ENCODE data around the gene SLC17A1. TPM values are rescaled to one million over a fixed set of nuclear protein-coding genes. Genes with fewer than 3 reads are reported as not detected.

The SLC17A1 gene, protein sequence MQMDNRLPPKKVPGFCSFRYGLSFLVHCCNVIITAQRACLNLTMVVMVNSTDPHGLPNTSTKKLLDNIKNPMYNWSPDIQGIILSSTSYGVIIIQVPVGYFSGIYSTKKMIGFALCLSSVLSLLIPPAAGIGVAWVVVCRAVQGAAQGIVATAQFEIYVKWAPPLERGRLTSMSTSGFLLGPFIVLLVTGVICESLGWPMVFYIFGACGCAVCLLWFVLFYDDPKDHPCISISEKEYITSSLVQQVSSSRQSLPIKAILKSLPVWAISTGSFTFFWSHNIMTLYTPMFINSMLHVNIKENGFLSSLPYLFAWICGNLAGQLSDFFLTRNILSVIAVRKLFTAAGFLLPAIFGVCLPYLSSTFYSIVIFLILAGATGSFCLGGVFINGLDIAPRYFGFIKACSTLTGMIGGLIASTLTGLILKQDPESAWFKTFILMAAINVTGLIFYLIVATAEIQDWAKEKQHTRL
- not detected in 2 replicates for polyA plus RNA-seq (2014; cell fraction: cytosol; rRNA removed)
- not detected in 2 replicates for polyA plus RNA-seq (2014; cell fraction: nucleus; rRNA removed)

DNA sequence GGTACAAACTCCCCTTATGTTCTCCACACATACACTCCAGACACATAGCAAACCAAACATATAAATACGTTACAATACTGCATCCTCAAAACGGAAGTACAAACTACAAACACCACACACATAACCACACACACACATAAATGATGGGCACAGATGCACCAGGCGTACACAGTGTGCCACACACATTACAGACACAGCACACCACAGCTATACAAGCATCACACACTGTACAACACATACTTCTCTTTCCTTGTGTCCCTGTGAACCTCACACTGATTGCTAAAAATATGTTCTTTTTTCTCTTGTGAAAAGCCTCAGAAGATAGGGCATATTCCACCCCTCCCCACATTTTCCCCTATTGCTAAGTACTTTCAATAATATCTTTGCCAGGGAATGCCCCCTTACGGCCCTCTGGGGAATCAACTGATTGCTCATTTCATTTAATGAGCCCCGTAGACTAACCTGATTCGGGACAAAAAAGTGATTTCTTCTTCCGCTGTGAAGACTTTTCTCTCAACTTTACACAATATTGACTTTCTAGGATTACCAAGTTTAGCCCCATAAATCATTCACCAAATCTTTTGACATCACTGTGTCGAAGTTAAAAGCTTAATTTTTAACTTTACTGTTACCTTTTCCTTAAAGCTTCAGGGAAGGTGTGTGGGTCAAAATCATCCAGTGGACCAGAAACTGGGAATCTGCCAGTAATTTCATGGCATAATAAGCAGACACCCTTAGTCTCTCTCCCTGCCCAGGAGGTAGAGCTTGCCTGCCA, at the start of gene SLC17A1:
SLC17A1 (minus strand) TSS at position 521 of the 775 bp plus-strand sequence. CDS start 1,495 bp downstream, outside the sequence.
- DNase-seq (ENCODE audit: low spot score): no peak

DNA sequence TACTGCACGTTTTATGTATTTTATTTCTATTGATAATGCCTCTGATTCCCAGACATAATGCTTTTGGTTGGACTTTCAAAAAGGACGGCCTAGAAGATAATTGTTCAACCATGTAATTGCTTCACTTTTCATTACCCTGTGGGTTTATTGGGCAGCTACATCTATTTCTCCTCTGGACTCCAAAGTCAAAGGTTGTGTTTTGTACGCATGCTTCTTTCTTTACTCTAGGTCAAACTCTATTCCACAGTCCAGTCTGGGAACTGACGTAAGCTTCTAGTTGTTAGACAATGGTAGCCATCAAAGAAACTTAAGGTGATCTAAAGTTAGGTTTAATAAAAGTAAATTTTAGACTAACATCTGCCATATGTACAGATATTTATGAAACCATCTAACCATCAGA, 48.7 kb upstream of the SLC17A1 start:
- DNase-seq (ENCODE audit: low spot score): no peak

DNA sequence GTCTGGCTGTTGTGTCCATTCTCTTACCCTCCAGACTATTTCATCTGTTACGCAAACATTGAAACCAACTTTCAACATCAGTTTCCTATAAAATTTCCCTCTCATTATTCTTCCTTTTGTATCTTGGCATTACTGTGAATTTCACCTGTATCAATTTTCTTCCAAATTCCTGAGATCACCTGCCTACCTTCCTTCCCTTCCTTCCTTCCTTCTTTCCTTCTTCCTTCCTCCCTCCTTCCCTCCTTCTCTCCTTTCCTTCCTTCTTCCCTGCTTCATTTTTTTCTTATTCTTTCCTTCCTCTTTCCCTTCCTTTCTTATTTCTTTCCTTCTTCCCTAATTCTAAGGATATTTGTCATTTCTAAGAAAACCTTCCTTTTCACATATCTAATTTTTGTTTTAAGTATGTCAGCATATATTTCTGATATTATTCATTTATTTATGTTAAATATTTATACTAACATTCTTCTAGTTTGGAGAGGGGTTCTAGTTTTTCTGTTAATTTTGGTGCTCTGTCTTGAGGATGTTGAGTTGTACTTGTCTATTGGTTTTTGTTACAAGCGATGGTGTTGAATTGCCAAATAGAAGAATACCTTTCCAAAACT, 47.0 kb upstream of the SLC17A1 start:
- no peak for DNase-seq (ENCODE audit: low spot score)

DNA sequence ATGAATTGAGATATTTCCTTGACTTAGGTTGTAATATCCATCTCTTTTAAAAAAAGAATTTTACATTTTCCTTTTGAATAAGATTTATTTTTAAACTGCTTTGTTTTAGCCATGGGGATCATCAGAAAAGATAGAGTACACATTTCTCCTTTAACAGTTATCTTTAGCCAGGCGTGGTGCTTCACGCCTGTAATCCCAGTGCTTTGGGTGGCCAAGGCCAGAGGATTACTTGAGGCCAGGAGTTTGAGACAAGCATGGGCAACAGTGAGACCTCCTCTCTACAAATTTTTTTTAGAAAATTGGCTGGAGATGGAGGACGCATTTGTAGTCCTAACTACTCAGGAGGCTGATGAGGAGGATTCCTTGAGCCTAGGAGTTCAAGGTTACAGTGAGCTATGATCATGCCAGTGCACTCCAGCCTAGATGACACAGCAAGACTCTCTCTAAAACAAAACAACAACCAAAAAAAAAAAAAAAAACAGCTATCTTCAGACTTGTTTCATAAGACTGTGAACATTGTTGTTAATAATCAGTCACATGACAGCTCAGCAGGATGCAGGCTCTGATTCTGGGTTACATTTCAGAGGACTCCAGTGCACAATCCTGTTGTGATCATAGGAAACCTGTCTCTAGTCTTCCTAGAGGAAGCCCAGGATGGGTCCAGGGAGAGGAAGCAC, 44.2 kb upstream of the SLC17A1 start:
- DNase-seq (ENCODE audit: low spot score): no peak

DNA sequence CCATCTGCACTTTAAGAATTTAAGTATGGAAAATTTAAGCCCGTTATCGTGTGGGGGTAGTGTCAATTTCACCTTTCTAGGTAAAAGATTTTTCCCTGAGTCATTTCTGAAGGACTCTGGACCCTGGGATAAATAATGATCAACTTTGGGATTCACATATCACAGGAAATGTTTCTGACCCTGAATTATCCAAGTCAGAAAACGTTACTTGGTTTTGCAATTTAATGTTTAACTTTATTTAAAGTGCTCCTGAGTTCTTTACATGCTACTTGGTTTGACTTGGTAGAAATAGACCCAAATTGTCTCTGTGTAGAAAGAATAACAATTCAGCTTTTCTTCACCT, 43.7 kb upstream of the SLC17A1 start:
- DNase-seq (ENCODE audit: low spot score): no peak

DNA sequence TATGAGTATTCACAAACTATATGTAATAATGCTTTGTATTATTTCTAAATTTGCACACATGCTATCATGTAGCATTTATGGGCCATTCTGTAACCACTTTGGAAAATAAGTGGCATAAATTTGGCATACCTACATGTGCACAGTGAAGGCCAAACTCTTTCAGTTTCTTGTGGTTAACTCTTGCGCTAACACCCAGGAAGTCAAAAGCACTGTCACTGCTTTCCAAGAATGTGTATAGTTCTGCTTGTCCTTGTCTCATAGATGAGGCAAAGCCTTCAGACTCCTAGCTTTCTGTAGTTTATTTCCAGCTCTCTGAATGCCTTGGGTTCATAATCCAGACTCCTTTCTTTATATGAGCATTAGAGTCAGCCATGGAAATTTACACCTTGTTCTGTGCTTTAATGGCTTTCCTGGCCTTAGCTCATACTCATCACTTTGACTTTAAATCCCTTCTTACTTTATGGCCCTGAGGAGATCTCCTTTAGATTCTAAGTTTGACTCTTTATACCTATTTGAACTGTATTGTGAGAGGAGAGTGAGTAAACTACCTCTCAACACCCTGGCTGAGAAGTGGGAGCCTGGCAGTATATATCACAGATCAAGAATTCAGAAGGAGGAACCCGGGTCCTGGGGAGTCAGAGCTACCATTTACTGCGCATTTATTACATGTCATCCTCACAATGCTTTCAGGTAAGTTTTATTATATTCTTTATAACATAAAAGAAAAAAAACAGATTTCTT, 43.1 kb upstream of the SLC17A1 start:
- no peak for DNase-seq (ENCODE audit: low spot score)

DNA sequence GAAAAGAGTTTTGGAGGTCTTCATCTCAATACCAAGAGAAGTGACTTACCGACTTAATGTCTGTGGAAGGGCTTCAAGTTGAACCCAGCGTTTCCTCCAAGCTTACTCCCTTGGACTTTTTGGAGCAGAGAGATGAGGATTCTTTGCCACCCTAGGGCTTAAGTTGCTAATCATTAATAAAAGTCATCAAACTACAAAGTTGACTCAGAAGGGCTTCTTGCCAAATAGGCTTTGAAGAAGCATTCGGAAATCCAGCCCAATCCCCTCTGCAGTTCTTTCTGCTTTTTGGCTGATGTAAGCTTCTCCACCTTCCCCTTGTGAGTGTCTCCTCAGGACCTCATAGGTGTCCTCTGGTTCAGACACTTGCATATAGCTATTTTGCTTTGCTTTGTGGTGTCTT, 42.3 kb upstream of the SLC17A1 start, which contains the start of gene SLC17A3:
SLC17A3 (minus strand) TSS at position 126 of the 400 bp plus-strand sequence. CDS start 5,856 bp downstream, outside the sequence.
- DNase-seq (ENCODE audit: low spot score): no peak

DNA sequence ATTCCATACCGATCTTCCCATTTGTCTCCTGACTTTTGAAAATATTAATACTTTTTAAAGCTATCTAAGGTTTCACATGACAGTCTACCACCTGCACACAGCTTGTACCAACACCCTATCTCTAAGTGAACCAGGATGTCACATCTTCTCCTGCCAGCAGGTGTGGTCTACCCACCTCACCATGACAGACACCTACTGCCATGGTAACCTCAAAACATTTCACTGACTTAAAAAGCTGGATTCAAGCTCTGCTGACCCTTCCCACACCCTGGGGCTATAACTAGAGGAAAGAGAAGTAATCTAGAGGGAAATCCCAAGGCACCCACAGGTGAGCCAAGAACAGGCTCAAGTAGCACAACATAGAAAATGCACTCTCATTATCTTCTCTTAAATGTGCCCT, 41.0 kb upstream of the SLC17A1 start:
- DNase-seq (ENCODE audit: low spot score): no peak

DNA sequence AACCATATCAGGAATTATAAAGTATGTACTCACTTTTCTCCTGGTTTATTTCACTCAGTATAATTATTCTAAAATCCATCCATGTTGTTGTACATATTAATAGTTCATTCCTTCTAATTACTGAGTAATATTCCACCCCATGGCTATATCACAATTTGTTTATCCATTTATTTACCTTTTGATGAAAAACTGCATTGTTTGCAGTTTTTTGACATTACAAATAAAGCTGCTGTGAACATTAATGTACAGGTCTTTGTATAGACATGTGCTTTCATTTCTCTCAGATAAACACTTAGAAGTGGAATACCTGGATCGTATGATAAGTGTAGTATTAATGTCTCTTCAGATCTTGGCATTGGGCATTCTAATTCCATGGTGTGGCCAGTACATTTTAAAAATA, 38.0 kb upstream of the SLC17A1 start:
- DNase-seq (ENCODE audit: low spot score): no peak

DNA sequence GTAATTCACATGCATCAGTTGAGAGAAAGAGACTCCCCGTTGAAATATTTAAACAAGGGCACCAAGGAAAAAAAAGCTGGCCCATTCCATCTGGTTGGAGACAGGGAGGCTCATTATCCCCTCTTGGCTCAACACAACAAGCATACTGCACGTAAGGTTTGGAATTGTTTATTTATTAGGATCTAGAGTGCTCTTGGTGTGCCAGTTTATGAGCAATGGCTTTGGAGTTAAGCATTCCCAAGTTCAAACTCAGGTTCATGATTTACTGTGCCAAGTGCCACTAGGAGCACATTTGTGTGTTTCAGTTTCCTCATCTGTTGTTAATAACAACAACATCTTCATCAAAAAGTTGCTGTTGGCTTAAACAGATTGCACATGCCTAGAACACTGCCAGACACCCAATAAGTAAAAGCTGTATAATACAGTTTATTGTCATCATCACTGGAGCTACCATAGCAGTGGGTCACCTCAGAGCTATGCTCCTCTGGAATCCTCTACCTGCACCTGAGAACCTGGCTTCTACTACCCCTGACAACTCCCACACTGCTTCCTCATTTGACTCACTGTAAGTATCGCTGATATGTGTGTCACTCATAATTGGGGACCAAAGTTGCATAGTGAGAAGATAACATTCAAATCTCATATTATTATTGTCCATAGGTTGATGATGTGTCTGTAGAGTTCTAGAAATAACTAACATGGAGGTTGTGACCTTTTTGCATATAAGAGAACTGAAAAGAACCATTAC, 36.8 kb upstream of the SLC17A1 start:
- no peak for DNase-seq (ENCODE audit: low spot score)

DNA sequence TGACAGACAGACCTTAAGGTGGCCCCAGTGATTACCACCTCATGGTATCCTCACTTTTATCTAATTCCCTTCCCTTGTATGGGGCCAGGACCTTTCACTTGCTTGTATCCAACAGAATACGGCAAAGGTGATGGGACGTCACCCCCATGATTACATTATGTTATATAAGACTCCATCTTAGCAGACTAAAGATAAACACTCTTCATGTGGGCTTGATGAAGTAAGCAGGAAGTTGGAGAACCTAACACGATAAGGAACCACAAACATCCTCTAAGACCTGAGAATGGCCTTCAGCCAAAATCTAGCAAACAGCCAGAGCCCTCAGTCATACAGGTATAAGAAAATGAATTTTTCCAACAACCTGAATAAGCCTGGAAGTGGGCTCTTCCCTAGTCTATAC, 34.2 kb upstream of the SLC17A1 start:
- no peak for DNase-seq (ENCODE audit: low spot score)

DNA sequence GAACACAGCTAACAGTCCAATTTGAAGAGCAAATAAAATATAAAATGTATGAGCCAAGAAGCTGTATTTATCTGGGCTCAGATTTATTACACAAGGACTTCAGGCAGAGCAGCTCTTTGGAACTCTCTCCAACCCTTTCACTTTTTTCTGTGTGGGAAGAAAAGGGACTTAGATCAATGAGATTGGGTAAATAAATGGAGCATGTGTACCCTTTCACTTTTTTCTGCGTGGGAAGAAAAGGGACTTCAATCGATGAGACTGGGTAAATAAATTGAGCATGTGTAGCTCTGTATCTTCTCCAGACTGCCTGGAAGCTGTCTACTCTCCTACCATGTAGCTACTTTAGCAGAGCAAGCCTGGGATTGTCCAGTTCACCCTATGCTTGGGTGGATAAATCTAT, 31.5 kb upstream of the SLC17A1 start:
- DNase-seq (ENCODE audit: low spot score): no peak

DNA sequence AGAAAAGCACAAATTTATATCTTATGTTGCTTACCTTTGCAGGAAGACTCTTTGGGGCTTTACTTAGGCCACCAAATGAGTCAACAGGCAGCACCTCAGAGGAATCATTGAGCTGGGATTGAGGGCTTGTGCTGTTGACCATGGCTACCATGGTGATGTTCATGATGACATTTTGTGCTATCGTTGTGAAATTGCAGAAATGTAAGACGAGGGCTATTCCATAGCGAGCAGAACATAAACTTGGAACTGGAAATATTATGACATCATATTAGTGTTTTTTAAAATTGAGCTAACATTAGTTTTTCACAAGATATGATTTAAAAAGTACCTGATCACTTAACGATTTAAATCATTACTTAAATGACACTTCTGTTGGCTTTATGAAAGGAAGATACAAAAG, 30.3 kb upstream of the SLC17A1 start:
- DNase-seq (ENCODE audit: low spot score): no peak

DNA sequence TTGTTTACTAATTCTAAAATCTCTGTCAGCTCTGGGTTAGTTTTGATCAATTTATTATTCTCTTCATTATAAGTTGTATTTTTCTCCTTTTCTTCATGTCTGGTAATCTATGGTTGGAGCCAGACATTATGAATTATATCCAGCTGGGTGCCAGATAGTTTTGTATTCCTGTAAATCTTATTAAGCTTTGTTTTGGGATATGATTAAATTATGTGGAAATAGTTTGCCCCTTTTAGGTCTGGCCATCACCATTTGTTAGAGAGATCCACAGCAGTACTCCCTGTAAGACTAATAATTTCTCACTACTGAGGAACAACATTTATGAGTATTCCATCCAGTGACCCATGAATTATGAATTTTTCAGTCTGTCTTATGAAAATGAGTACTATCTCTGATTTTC, 20.9 kb upstream of the SLC17A1 start:
- DNase-seq (ENCODE audit: low spot score): peak; percentile 2

DNA sequence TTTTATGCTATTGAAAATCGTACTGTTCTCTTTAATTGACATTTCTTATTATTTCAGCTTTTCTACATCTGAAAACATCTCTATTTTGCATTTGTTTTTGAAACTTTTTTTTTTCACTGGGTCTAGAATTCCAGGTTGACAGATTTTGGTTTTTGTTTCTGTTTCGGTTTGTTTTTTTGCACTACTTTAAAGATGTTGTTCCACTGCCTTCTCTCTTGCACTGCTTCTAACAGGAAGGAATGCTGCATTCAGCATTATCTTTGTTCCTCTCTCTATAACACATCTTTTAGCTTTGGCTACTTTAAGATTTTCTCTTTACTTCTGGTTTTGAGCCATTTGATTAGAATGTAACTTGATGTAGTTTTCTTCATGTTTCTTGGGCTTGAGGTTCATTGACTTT, 20.1 kb upstream of the SLC17A1 start:
- no peak for DNase-seq (ENCODE audit: low spot score)

DNA sequence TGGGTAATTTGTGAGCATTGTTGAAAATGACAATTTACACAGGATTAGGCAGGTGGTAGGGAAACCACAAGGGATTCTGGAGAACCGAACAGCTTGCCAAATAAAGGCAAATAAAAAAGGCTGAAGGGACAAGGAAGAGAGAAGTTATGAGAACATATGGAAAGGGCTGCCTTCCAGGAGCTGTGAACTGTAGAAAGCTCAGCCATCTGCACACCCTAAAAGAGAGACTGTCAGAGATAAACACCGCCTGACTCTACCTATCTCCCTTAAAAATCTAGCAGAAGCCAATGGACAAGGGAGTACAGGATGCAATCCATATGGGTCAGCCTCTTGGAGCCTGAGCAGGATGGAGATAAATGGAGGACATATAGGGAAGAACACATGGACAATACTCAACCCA, 12.7 kb upstream of the SLC17A1 start:
- no peak for DNase-seq (ENCODE audit: low spot score)

DNA sequence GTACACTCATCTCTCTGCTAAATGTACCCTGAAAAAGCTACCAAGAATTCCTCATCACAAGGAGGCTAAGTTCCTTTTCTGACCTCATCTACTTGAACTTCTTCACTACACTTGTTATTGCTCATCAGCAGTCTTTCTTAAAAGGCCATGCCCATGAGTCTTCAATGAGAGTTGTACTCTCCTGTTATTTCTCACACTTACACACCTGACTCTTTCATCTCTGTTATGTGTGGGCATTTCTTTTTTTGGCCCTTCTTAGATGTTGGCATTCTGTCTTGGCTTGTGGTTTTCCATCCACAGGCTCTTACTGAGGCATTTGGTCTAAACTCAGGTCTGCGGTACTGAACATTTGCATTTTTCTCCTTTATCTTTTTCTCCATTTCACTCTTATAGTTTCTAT, 10.7 kb upstream of the SLC17A1 start:
- DNase-seq (ENCODE audit: low spot score): no peak

DNA sequence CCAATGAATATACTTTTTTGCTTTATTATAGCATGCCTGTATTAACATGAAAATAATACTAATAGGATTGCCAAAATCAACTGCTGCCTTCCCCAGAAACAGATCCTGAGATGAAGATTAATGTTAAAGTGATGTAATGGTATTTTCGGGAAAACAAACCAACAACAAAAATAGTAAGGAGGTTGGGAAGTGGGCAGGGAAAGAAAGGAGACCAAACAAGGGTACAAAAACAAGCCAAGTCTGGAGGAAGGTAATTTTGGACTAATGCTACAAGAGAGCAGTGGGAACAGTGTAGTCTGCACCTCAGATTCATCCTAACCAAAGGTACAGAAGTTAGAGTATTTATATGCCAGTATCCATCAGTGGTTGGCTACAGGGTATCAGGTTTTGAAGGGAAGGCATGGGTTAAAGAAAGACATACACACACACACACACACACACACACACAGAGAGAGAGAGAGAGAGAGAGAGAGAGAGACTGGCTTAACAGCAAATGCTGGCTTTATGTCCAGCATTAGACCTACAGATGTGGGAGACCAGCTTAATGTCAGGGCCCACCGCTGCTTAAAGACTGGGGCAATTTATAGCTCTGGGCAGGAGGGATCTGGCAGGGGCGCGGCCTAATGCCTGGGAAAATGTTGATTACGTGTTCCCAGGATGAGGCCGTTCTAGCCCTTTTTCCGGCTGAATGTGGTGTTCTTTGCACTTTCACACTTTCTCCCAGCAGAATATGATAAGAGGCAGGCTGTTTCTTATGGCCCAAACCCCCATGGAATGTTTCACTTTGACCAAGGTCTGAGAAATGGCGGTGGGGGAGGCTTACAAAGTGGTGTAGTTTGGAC, 3.8 kb upstream of the SLC17A1 start:
- no peak for DNase-seq (ENCODE audit: low spot score)

DNA sequence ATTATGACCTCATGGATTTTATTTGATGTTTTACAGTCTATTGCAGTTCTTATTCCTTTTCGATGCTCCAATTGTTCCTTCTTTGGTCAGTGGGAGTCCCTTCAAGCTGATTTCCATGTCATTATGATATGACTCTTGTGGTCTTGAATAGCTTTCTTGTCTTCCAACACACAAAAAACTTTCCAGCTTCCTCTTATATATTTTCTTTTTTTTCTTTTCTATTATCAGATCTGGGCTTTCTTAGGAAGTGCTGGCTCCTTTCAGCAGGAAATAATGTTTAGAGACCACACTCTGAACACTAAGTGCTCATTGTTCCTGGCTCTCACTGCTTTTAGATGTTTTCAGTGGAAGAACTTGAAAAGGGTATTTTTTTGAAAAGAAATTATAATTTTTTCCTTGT, 3.1 kb upstream of the SLC17A1 start:
- no peak for DNase-seq (ENCODE audit: low spot score)

Data from SK-N-DZ (cell line).